Omental fat pad (tissue), 4 donors: ENCODE data around the gene MIDN. TPM values are rescaled to one million over a fixed set of nuclear protein-coding genes. Genes with fewer than 3 reads are reported as not detected.

Experiments
- ATAC-seq: fragments of 150-250 bp; one replicate; pipeline ENCODE4 v1.9.1; 2016; ENCODE audit warnings: mild to moderate bottlenecking, moderate library complexity; ENCODE audit not compliant: low FRiP score
- DNase-seq: peaks from one replicate; pipeline ENCODE4 v3.0.0-alpha.2; 2019; ENCODE audit warnings: low spot score
- total RNA-seq, 4 donors: library from RNA; depleted of rRNA; stranded (reverse); fragments of >200 nt; gene quantifications; one replicate each; pipeline ENCODE4 v1.1.0, GENCODE V29; 2016
- TF ChIP-seq, protein P1 (sequence below), 3 donors: fragments of 450-650 bp; IDR thresholded peaks; one replicate each; pipeline ENCODE4 v1.5.1; 2016 to 2017; ENCODE audit warnings: antibody characterized with exemption in 3 of 3, mild to moderate bottlenecking in 3 of 3, moderate library complexity in 2 of 3

Gene MIDN
- total RNA-seq, 4 donors from 2014 or later = 24.5 to 68.6 (median 44.1) TPM

DNA sequence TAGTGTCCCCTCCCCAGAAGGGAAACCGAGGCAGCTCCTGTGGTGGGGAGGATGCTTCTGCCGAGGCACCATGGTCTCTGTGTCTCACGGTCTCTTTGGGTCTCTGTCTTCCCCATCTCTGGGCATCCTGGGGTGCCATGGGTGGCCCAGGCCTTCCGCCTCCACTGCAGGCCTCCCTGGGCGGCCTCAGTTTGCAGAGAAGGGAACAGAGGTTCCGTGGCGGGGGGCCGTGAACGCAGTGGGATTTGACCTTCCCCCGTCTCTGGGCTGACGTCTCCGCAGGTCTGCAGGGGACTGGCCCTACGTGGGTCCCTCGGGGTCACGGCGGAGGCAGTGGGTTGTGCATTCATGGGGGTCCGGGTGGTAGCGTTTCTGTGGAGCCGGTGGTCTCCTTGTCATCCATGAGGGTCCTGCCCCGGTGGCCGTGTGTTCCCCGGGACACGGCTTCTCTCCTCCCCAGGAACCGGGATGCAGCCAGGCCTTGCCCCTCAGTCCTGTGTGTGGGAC, 41.9 kb downstream of the MIDN start:
- ATAC-seq = no peak
- TF ChIP-seq, protein P1, sequence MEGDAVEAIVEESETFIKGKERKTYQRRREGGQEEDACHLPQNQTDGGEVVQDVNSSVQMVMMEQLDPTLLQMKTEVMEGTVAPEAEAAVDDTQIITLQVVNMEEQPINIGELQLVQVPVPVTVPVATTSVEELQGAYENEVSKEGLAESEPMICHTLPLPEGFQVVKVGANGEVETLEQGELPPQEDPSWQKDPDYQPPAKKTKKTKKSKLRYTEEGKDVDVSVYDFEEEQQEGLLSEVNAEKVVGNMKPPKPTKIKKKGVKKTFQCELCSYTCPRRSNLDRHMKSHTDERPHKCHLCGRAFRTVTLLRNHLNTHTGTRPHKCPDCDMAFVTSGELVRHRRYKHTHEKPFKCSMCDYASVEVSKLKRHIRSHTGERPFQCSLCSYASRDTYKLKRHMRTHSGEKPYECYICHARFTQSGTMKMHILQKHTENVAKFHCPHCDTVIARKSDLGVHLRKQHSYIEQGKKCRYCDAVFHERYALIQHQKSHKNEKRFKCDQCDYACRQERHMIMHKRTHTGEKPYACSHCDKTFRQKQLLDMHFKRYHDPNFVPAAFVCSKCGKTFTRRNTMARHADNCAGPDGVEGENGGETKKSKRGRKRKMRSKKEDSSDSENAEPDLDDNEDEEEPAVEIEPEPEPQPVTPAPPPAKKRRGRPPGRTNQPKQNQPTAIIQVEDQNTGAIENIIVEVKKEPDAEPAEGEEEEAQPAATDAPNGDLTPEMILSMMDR (IDR thresholded peaks at IDR 0.05) = no peak

GRCh38 chr19:1290703-1291651, 42.6 kb downstream of the MIDN start:
- no peak for DNase-seq
- TF ChIP-seq, protein P1 (IDR thresholded peaks at IDR 0.05) = no peak
- ATAC-seq = no peak

More for the DNA sequence above, 41.9 kb downstream of the MIDN start:
- DNase-seq = no peak

DNA sequence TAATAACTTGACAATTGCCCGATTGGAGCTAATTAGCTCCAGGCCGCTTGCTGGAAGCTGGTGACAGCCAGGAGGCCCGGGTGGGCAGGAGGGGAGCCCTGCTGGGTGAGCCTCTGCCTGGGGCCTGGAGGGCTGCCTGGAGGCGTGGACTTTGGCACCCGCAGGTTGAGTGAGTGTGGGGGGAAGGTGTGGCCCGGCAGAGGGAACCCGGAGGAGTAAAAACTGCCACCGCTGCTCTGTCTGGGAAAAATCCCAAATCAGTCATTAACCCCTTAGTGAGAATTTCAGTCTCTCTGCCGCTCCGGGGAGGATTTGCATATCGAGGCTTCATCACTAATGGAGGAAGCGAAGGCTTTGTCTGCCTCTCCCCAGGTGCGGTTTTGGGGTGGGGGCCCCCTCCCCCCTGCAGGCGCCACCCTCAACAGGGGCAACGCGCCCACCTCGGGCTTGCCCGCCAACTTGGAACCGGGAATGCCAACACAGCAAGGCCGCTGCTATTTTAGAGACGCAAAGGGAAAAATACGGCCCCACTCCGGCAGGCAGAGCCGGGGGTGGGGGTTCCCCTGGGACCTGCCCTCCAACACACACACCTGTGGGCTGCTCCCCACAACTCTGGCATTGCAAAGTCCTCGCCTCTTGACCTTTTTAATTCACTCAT, 43.5 kb downstream of the MIDN start:
- ATAC-seq (no peak), DNase-seq (no peak)
- TF ChIP-seq, protein P1 (IDR thresholded peaks at IDR 0.05) = no peak

DNA sequence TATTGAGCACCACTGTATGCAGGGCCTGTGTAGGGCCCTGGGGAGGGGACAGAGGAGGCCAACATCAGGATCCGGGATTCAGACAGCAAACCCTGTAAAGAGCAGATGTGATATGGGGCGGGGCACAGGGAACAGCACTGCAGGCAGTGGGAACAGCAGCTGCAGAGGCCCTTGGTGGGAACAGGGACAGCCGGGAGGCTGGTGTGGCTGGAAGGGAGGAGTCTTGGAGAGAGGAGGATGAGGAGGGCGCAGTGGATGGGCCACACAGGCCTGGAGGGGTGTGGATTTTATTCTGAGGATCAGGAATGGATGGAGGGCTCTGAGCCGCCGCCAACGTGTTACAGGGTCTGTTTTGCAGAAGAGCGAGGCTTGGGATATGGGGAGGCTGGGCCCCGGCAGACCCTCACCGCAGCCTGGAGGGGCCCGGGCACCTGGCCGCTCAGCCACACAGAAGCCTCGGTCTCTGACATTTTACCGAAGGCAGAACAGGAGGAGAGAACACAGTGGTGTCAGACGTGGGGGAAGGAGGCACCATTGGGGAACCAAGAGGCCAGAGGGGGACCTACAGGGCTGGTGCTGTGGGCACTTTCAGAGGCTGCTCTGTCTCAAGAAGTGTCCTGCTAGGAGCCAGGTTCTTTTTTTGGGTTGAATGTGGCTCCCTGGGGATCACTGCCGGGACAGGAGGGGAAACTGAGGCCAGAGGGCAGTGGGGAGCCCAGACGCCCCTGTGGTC, 44.2 kb downstream of the MIDN start:
- TF ChIP-seq, protein P1 (IDR thresholded peaks at IDR 0.05) = no peak
- no peak for ATAC-seq

GRCh38 chr19:1293782-1294604, 45.6 kb downstream of the MIDN start:
- DNase-seq = no peak
- TF ChIP-seq, protein P1 (IDR thresholded peaks at IDR 0.05) = no peak
- no peak for ATAC-seq

More for the DNA sequence above, 44.2 kb downstream of the MIDN start:
- DNase-seq = no peak

GRCh38 chr19:1294688-1295087, 46.3 kb downstream of the MIDN start:
- DNase-seq (no peak), ATAC-seq (no peak)
- TF ChIP-seq, protein P1 (IDR thresholded peaks at IDR 0.05) = no peak
